Mammary epithelial cell (primary cell): ENCODE data around the gene ADSS1.

Experiments
- CTCF ChIP-seq, 2 donors: IDR thresholded peaks in 1 of 2; conservative IDR thresholded peaks in 1 of 2; 2 replicates each; pipeline ENCODE4 v1.5.1; 2011 to 2012; ENCODE audit warnings: inconsistent platforms in 2 of 2, low read length in 2 of 2, mild to moderate bottlenecking in 2 of 2, control low read depth in 1 of 2, low read depth in 1 of 2; ENCODE audit not compliant: insufficient read depth in 1 of 2; ENCODE audit errors: extremely low read depth in 1 of 2
- EZH2 ChIP-seq: IDR thresholded peaks from 2 replicates; pipeline ENCODE4 v1.6.1; 2012; ENCODE audit warnings: low read length, inconsistent platforms, borderline replicate concordance

GRCh38 chr14:104732931-104733681 lies 9.1 kb downstream of the ADSS1 start:
- TF ChIP-seq CTCF (conservative IDR thresholded peaks at IDR 0.05 in 1 of 2, IDR thresholded peaks at IDR 0.05 in 1 of 2; ENCODE audit: extremely low read depth in 1 of 2, insufficient read depth in 1 of 2, low read depth in 1 of 2, low read length in 2 of 2) (no peak), EZH2 (no peak)
